Activated effector memory CD4-positive, alpha-beta T cell treated with anti-CD3 and anti-CD28 coated beads, Interleukin-2, amount 50 U/mL, for 16 hours (primary cell): ENCODE results near the gene TRPC4AP.
A peak's percentile ranks its signal among the peaks of the same experiment; 100 is the strongest.

Experiments
- DNase-seq: peaks from one replicate; pipeline ENCODE4 v3.0.0-alpha.2; 2020

The TRPC4AP gene

DNA sequence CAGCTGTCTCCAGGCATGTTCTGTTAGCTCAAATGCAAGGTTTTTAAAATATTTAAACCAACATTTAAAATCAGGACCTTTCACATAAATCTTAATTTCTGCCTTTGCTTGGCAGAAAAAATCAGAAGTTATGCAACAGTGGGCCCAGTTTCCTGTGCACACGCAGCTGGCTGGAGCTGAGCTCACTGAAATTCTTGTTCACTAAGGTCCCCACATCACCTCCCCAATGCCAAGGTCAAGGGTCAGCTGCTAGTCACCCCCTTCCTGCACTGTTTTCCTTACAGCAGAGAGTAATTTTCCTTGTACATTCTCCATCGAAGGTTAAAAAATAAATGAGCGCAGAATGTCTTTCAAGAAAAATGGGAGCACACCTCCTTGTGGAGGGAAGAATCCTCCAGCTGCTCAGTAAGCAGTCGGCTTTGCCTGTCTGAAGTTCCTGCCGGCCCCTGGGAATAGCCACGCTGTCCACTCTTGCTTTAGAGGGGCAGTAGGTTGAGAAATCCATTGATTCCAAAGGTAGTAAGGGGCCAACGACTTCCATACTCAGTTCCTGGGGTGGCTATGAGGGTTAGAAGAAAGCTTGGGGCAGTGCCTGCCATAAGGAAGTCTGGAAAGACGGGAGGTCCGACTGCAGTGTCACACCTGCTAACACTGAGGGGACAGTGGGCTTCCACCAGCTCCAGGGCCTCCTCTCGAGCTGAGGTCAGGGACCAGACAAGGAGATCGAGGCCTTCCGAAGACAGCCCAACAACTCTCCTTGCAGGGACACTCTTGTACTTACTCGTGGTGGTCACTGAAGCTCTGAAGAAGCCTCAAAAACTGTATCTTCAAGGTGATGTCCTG, 80.2 kb downstream of the TRPC4AP start:
- DNase-seq: peak; percentile 33

DNA sequence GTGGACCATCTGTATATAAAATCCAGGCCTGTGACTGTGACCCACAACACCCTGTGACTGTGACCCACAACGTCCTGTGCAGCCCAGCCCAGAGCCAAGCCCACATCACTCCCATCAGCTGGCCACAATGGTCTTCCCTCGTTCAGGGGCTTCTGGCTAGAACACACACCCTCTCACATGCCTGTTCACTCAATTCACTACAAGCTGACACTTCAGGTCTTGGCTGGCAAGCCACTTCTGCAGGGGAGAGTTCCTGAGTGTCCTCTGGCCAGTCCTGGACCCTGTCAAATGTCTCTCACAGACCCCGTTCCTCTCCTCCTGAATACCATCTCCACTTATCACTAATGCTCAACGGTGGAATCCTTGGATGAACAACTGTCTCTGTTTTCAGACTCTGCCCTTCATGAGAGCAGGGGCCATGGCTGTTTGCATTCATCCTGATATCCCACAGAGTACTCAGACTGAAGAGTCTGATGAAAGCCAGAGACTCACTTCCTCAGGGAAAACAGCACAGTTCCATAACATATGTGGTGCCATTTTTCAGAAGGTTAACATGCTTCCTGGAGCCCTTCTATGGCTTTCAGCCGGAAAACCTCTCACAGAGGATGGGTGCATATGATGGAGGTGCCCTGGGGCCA, 80.9 kb downstream of the TRPC4AP start:
- DNase-seq: peak; percentile 31

- DNase-seq: peak; percentile 45
These were observed 82.0 kb downstream of the TRPC4AP start for GRCh38 chr20:35010405-35011192.

DNA sequence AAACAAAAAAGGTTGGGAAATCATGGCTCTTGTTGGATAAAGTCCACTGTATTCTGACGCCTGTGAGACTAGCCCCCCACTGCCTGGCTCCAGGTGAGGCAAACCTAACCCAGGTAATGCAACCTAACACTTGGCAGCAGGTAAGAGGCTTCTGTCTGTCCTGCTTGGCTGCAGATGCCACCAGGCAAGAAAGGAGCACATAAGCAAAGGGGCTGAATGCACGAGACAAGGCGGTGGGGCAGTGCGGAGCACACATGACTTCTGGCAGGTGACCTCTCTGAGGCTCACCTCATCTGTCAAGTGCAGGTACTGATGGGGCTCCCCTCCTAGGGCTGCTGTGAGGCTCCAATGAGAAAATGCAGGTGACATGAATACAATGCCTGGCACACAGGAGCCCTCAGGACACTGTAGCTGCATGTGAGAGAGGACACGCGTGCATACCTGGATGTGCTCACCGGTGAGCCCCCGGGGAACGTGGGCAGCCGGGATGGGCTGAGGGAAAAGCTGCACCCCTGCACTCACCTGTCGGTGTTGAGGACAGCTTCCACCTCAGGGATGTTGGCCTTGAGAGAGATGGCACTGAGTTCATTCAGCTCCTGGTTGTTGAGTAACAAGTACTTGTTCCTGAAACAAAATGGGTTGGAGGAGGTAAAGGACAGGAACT, 82.8 kb downstream of the TRPC4AP start:
- peak; percentile 57 for DNase-seq

GRCh38 chr20:35008411-35009342, 83.9 kb downstream of the TRPC4AP start:
- DNase-seq: peak; percentile 36

DNA sequence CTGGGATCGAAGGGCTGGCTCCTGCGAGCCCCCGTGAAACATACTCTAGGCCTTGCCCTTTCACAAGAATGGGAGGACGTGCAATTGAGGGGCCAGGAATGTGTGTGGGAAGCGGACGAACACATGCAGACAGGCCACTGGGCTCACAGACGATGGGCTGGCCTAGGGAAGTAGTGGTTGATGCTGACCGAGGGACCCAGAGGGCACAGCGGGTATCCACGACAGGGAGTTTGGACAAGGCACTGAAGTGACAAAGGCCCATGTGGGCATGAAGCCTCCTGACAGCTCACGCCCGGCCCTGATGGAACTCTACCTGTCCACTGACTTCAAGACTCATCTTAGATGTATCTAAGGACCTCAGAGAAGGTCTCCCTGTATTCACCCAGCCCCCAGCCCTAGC, 84.7 kb downstream of the TRPC4AP start:
- DNase-seq: peak; percentile 46

DNA sequence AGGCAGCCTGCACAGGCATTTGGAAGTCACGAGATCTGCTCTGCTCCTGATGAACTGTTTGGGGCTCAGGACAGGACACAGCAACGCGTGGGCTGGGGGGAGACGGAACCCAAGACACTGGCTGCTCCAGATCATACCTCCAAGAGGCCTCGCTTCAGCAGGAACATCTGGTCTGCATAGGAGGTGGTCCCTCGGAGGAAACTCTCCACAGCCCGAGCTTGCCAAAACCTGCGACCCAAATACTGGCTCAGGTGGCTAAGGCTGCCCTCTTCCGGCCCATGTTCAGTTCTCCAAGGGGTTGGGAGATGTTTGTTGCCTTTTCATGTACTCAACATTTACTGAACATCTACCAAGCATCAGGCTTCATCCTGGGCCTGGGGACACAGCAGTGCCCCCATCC, 85.2 kb downstream of the TRPC4AP start:
- DNase-seq: peak; percentile 39

DNA sequence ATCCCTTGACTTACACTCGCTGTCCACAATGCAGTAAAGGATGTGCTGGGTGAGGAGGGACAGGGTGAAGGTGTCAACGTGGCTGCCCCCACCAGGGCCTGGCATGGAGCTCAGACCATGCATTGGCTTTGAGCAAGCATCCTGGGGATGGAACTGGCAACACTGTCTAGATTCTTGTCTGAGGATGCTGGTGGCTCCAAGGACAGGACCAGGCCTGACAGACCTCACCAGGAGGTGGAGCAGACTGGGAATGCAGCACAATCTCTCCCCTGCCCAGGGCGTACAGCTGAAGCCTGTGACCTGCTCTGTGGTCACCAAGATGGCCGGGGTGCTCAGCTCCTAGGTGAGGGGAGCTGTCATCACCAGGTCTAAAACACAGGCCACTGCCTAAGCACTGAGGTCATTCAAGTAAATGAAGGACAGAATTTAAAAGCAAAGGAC, 86.1 kb downstream of the TRPC4AP start:
- peak; percentile 51 for DNase-seq

GRCh38 chr20:35006009-35006408, 86.6 kb downstream of the TRPC4AP start:
- DNase-seq: peak; percentile 21

DNA sequence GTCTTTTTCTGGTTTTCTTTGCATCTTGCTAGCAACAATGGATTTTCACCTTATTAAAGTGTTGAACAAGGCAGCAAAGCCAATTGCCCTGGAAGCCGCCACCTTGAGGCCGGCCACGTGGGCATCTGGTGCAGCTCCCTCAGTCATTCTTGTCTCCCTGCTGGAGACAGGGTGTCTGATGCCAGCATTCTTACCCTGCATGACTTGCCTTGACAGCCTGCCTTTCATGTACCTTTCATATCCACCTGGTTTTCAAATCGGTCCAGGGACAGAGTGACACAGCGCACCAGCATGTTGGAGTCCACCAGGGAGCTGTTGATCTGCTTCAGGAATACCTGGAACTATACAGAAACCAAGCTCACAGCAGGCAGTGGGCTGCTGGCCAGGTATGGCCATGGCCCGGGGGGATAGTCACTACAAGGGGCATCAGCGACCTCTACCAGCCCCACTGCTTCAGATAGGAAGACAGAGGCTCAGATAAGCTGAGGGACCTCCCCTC, 87.1 kb downstream of the TRPC4AP start:
- peak; percentile 48 for DNase-seq

DNA sequence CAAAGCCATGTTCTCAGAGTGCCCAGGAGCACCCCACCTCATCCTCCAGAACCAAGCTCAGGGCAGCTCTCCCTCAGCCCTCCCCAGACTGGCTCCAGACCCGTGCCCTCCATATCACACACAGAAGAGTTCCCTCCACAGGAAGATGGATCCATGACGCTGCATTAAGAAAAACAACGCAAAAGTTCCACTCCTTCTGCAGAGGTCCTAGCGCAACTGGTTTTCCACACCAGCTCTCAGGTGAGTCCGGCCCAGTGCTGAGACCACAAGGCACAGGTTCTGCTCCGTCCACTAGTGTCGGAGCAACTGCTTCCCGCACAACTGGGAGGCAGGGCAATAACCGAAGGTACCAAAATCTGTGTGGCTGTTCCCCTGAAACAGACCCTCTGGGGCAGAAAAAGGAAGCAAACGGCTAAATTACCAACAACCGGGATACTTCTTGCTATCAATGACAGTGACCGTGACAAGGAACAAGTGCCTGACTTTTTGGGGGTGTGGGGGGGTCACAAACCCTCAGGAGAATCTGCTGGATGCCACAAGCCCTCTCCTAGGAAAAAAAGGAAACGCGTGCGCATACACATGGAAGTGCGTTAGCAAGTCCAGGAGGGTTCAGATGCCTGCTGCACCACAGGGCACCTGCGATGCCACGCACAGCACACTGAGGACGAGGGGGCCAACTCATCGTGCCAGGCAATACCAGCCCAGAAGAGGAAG, 87.7 kb downstream of the TRPC4AP start:
- peak; percentile 25 for DNase-seq

DNA sequence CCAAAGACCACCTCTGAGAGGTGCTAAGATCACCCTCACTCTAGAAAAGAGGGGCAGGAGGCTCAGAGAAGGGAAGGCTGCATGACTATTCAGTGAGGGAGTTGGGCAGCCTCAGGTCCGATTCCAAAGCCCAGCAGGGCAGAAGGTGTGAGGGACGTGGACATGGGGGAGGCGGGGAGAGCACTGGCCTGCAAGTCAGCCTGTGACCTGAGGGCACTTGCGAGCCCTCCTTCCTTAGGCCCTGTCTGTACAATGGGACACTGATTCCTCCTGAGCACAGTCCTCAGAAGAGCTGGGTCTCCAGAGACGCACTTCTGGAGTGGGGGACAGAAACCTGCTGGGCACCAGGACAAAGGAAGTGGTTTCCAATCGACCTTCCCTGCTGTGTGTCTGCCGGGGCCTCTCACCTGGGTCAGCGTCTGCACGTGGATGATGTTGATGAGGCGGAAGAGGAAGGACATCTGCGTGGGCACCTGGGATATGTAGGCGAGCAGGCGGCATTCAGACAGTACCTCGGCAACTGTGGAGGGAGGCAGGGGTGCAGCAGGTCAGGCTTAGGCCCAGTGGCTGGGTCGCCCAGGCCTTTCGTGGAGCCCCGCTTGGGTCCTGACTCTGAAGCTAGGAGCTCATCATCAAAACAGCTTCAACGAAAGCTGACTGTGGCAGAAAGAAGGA, 88.4 kb downstream of the TRPC4AP start:
- peak; percentile 45 for DNase-seq

DNA sequence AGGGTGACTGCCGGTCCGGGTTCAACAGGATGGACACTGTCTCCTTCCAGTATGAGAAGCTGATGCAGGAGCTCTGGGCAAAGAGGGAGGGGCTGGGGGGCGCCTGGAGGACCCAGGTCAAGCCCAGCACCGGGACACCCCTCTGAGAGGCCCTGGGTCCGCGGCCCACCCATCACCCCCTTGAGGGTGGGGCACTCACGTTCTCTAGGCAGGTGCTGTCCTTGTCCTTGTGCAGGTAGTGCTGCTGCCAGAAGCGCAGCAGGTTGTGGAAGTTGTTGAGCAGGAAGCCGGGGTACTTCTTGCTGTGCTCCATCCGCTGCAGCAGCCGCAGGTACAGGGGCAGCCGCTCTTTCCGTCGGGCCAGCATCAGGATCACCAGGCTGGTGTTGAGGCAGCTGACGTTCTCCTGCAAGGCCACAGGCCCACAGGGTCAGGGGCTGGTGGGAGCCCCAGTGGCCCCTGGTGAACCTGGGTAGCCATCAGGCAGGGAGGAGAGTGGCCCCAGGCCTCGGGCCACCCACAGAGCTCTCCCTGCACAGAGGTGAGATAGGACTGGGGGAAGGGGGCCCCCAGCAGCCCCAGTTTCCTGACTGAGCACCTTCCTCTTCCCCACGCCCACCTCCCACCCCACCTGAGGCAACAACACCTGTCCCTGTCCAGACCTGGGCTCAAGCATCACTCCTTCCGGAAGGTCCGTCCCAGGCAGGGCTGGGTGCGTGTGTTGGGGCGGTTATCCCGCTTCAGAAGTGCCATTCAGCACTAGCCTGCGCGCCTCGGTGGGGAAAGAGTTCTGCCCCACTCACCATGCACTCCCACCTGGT, 89.2 kb downstream of the TRPC4AP start:
- no peak for DNase-seq

GRCh38 chr20:35002426-35003210, 90.0 kb downstream of the TRPC4AP start:
- no peak for DNase-seq

DNA sequence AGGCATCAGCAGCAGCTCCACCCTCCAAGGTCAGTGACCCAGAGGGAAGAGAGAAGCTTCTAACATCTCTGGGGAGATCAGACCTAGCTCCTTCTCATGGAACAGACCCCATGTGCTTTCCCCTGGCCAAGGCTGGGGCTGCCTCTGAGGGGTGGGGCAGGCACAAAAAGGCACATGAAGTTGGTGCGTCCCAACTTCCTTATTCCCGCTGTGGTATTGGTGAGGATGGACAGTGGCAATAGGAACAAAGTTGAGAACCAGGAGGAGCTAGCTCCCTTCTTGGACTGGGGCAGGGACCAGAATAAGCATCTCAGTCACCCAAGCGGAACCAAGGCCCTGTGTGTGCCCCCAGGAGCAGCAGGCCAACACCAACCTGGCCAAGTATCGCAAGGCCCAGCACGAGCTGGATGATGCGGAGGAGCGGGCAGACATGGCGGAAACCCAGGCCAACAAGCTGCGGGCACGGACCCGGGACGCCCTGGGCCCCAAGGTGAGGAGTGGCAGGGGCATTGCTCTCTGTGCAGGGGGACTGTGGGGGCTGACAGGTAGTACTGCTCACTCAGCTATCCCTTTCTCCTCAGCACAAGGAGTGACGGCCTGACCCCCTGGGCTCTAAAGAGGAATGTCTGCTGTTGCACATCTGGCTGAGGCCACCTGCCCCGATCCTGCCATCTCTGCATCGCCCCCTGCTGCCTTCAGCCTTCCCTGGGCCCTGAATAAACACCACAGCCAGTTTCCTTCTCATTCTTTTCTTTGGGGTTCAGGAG, 90.8 kb downstream of the TRPC4AP start:
- DNase-seq: no peak

GRCh38 chr20:35000922-35001595, 91.5 kb downstream of the TRPC4AP start:
- no peak for DNase-seq

- DNase-seq: no peak
These were observed 92.2 kb downstream of the TRPC4AP start for GRCh38 chr20:35000311-35000921.
